CD4-positive, alpha-beta T cell treated with Interleukin-6 for 4 hours (primary cell): Measurements from ENCODE around the gene TAOK2.

Source experiments
- DNase-seq: peaks from one replicate; pipeline ENCODE4 v3.0.0-alpha.2; 2020; ENCODE audit warnings: mixed read lengths

The TAOK2 gene

DNA sequence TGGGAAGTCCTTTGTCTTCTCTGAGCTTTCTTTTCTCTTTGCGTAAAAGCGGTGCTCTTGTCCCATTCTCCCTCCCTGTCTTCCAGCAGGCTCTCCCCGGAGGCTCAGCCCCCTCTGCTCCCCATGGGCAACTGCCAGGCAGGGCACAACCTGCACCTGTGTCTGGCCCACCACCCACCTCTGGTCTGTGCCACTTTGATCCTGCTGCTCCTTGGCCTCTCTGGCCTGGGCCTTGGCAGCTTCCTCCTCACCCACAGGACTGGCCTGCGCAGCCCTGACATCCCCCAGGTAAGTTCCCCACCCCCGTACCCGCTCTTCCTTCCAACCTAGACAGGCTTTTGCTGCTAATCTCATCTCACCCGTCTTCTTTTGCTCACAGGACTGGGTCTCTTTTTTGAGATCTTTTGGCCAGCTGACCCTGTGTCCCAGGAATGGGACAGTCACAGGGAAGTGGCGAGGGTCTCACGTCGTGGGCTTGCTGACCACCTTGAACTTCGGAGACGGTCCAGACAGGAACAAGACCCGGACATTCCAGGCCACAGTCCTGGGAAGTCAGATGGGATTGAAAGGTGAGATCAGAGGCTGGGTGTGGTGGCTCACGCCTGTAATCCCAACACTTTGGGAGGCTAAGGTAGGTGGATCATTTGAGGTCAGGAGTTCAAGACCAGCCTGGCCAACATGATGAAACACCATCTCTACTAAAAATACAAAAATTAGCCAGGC lies 10.5 kb upstream of the TAOK2 start:
- no peak for DNase-seq

DNA sequence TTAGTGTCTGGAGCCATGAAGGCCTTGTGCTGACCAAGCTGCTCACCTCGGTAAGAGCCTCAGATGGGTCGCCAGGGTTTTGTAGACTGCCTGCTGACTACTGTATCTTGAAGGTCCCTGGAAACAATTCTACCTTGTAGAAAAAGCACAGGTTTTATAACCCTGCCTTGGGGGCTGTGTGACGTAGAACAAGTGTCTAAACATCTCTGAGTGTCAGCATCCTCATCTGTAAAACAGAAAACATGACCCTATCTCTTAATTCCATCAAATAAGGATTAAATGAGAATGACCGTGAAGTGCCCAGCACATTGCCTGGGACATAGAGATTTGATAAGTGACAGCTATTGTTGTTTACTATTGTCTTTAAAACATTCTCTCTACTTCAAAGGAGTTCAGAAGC lies 5.5 kb upstream of the TAOK2 start:
- no peak for DNase-seq

DNA sequence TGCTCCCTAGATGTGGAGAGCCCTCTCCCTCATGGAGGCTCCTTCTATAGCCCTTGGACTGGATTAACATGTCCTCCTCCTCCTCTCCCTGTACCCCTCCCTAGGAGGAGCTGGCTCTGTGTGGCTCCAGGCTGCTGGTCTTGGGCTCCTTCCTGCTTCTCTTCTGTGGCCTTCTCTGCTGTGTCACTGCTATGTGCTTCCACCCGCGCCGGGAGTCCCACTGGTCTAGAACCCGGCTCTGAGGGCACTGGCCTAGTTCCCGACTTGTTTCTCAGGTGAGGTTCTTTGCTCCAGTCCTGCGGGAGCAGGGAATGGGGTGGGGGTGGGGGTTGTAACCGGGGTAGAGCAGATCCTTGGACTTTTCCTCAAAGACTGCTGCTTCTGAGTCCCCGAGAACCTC lies 2.4 kb upstream of the TAOK2 start:
- DNase-seq: no peak

DNA sequence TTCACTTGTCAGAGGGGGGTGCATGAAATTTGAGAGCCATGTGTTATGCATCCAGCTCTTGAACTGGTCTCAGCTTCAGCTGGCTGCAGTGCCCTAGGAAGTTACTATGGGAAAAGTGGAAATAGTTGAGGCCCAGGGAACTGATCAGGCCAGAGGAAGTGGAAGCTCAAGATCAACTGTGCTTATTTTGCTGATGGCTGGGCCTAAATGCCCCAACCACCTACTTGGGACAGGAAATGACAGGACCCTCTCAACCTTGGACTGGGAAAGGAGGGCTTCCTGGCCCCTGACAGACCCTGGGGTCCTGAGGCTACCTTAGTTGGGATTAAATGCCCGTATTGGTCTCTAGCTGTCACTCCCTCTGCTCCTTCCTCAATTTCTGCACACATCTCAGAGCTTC lies 1.2 kb upstream of the TAOK2 start:
- no peak for DNase-seq

DNA sequence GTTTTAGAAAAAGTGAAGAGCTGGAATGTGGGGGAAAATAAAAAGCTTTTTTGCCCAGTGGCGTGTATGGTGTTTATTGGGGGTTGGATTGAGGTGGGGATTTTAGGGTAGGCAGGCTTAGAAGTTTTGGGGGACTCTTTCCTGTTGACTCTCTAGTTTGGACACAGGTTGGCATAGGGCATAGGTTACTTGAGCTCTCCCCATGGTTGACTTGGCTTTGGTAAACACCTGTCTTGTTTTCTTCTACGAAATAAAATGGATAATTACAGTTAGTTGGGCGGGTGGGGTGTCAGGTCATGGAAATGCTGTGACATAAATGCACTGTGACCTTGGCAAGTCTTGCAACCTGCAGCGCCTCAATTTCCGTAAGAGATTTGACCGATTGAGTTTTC lies 680 bp upstream of the TAOK2 start:
- no peak for DNase-seq

DNA sequence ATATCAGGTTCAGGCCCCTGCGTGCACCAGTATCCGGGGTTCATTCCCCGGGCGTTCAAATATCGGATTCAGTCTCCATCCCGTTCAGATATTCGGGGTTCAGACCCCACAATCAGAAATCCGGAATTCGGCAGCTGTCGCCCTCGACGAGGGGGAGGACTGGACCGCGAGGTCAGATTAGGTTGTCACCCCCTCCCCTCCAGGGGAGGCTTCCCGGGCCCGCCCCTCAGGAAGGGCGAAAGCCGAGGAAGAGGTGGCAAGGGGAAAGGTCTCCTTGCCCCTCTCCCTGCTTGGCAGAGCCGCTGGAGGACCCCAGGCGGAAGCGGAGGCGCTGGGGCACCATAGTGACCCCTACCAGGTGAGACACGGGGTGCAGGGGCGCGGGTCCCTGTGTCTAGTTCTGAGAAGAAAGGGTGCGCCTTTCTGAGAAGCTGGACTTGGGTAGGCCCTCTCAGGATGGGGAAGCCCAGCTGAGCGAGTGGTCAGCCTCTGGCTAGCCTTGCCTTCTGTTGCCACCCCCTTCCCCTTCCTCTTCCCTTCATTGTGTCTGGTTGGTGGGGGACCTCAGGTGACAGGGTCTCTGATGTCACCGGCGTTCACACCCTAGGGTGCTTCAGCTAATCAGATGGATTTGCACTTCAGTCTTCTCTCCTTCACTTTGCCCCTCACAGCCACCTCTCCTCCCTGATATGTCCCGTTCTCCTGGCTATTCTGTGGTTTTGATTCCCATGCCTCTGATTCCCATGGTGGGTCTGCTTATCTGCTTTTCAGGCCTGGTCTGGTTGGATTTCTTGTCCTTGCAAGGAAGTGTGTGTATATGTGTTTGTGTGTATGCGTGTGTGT lies 844 bp downstream of the TAOK2 start:
- DNase-seq: peak; percentile 18

DNA sequence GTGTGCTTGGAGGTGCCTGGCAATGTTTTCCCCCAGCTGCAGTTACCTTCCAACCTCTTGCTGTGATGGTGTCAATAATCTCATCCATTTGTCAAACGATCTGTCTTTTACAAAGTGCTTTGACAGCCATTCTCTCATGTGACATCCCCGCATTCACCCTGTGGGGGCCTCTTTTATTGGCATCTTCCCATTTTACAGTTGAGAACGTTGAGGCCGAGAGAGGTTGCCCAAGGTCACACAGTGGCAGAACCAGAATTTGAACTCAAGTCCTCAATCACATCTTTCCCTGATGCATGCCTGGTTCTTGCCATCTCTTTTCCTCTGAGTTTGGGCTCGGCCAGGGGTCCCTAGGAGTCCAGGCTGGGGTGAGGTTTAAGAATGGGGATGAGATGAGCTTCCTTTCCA lies 1.5 kb downstream of the TAOK2 start:
- no peak for DNase-seq

DNA sequence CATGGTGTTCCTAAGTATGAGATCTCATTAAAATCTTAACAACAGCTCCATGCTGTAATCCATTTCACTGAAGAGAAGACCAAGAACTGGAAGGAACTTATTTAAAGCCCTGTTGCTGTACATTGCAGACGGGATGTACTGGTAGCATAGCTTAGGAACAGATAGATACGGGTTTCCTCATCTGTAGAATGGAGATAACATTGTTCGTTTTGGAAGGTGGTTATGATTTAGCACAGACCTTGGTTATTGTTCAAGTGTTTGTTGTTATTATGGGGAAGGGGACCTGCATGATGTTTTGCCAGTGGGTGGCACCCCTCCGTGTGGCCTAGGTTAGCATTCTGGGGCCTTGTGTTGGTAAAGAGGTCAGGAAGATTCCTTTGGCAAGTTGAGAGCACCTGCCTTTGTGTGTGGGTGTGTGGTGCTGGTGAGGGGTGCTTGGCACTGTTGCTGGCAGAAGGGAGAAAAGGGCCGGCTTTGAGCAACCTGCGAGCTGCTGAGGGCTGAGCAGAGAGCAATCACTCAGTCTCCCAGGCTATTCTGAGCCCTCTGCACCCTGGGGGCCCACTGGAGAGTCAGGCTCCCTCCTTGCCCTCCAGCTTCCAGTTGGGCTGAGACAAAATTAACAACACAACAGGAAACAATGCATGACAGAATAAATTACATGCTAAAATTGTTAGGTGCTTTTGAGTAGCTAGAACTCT lies 2.3 kb downstream of the TAOK2 start:
- no peak for DNase-seq

DNA sequence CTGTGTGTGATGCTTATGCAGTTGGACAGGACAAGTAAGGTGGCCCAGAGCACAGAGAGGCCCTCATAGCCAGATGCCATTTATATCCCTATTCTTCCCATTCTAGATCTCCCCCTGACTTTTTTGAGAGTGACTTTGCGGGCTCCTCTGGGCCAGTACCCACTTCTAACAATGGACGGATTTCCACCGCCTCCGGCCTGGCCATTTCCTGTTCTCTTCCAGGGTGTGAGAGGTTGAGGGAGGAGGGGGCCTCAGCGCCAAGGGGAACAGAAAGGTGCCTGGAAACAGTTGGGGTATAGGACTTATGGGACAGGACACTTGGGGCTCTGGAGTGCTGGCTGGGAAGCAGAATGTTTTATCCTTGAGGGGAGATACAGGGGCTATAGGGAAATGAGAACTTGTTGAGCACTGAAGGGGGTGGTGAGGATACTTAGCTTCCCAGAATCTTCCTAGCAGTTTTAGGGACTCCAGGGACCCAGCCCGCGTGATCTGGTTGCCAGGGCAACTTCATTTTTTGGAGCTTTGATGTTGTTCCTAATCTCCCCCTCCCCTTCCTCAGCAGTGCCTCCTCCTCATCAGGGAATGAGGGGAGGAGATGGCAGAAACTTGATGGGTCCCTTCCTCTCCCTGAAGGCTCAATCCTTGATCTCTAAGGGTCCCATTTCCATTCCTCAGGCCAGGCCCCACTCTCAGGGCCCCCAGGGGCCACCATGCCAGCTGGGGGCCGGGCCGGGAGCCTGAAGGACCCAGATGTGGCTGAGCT lies 3.6 kb downstream of the TAOK2 start:
- DNase-seq: no peak

DNA sequence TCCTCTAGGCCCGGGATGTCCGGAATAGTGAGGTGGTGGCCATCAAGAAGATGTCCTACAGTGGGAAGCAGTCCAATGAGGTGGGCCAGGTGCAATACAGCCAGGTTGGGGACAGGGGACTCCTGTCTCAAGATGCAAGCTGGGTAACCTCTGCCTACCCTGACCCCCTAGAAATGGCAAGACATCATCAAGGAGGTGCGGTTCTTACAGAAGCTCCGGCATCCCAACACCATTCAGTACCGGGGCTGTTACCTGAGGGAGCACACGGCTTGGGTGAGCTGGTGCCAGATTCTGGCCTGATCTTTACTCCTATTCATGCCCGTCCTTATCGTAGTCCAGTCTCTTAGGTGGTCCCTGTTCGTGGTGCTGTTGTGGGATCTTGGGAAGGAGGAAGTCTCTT lies 4.4 kb downstream of the TAOK2 start:
- DNase-seq: no peak

DNA sequence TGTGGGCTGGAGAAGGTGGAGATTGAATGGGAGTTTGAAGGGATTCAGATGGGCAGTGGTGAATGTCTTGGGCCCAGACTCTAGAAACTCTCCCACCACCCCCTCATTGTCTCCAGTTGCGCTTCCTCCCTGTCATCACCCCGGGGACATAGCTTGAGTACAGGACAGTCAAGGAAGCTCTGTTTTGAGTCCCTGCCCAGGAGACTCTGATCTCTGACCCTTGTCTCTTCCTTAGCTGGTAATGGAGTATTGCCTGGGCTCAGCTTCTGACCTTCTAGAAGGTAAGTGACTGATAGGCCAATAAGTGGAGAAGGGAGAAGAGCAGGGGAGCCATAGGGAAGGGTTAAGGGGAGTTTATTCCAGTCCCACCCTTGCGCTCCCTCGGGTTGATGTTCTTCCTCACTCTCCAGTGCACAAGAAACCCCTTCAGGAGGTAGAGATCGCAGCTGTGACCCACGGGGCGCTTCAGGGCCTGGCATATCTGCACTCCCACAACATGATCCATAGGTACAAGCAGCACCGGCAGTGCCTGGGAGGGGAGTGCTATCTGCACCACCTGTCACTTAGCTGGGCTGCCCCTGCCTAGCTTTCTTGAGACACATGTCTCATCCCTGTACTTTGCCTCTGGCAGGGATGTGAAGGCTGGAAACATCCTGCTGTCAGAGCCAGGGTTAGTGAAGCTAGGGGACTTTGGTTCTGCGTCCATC lies 5.0 kb downstream of the TAOK2 start:
- DNase-seq: no peak

DNA sequence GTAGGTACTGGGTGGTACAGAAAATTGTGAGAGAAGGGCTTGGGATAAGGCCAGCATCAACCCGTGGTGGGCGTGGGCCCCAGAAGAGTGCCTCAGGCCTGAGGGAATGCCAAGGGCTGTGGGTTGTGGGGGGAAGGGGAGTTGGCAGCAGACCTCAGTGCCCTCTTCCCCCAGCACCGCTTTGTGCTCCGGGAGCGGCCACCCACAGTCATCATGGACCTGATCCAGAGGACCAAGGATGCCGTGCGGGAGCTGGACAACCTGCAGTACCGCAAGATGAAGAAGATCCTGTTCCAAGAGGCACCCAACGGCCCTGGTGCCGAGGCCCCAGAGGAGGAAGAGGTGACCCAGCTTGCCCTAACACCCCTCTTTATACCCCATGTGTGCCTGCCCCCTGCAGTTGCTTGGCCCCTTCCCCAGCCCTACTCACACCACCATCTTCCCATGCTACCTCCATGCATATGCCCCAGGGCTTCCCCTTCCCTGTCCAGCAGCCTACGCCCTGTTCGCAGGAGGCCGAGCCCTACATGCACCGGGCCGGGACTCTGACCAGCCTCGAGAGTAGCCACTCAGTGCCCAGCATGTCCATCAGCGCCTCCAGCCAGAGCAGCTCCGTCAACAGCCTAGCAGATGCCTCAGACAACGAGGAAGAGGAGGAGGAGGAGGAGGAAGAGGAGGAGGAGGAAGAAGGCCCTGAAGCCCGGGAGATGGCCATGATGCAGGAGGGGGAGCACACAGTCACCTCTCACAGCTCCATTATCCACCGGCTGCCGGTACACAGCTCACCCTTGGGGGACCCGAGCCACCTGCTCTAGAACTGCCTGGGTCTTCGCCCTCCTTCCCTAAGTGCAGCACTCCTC lies 9.1 kb downstream of the TAOK2 start:
- DNase-seq: no peak

DNA sequence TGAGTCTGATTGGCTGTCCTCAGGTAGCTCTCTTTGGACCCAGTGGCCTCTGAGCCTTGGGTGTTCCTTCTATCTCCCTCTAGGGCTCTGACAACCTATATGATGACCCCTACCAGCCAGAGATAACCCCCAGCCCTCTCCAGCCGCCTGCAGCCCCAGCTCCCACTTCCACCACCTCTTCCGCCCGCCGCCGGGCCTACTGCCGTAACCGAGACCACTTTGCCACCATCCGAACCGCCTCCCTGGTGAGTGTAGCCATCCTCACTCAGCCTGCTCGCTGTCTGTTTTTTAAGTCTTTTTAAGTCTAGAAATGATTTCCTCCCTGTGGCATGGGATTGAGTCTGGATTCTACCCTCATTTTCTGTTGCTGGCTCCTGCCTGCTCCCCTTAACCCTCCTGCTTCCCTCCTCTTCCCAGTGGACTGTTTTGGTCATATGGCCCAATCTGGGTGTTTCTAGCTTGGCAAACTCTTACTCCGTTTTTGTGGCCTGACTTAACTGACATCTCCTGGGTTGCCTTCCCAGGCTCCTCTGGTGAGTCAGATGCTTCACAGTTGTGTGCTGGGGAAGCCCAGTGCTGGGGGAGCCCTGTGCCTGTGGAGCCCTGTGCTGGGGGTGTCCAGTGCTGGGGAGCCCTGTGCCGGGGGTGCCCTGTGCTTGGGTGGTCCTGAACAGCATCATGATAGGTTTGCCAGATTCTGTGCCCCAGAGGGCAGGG lies 9.9 kb downstream of the TAOK2 start:
- DNase-seq: no peak

DNA sequence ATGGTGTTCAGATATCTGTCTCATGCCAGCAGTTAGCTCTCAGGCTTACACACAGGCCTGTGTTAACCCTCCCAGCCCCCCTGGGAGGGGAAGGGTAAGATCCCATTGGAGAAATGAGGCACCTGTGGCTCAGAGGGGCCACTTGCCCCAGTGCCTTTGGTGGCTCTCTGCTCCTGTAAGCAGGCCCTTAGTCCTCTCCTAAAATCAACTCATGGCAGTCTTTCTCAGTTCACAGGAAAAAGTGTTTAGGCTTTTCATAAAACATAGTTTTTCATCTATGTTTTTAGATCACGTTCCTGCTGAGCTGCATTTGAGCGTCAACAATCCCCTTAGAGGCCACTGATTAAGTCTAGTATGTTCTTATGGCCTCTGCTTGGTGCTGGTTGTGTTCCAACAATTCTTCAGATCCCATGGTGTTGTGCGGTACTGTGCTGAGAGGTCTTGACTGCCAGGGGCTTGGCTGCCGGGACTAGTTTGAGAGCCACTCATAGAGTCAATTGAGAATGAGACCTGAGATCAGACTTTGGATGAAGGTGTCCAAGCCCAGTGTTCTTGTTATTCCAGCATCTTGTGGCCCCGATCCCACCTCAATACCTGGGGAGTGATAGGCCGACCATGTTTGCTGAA lies 10.6 kb downstream of the TAOK2 start:
- DNase-seq: no peak

DNA sequence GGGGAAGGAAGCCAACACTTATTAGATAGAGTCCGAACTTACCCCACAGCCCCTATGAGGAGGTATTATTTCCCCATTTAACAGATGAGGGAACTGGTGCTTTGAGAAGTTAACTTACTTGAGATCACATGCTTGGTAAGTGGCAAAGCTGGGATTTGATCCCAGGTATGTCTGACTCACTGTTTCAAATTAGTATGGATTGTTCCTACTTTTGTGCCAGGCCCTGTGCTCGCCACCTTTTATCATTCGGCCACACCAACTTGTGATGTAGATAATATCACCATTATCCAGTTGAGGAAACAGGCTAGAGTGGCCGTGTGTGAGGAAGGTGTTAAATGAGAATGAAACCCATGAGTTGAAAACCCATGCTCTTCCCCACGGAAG lies 11.1 kb downstream of the TAOK2 start:
- no peak for DNase-seq

DNA sequence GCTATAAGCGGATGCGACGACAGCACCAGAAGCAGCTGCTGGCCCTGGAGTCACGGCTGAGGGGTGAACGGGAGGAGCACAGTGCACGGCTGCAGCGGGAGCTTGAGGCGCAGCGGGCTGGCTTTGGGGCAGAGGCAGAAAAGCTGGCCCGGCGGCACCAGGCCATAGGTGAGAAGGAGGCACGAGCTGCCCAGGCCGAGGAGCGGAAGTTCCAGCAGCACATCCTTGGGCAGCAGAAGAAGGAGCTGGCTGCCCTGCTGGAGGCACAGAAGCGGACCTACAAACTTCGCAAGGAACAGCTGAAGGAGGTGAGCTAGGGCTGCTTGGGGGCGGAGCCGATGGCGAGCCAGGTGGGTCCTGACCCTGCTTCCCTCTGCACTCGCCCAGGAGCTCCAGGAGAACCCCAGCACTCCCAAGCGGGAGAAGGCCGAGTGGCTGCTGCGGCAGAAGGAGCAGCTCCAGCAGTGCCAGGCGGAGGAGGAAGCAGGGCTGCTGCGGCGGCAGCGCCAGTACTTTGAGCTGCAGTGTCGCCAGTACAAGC lies 11.7 kb downstream of the TAOK2 start:
- DNase-seq: no peak

DNA sequence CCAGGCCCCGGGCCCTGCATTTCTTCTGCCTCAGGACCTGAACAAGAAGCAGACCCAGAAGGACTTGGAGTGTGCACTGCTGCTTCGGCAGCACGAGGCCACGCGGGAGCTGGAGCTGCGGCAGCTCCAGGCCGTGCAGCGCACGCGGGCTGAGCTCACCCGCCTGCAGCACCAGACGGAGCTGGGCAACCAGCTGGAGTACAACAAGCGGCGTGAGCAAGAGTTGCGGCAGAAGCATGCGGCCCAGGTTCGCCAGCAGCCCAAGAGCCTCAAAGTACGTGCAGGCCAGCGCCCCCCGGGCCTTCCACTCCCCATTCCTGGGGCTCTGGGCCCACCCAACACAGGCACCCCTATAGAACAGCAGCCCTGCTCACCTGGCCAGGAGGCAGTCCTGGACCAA lies 12.6 kb downstream of the TAOK2 start:
- DNase-seq: no peak

DNA sequence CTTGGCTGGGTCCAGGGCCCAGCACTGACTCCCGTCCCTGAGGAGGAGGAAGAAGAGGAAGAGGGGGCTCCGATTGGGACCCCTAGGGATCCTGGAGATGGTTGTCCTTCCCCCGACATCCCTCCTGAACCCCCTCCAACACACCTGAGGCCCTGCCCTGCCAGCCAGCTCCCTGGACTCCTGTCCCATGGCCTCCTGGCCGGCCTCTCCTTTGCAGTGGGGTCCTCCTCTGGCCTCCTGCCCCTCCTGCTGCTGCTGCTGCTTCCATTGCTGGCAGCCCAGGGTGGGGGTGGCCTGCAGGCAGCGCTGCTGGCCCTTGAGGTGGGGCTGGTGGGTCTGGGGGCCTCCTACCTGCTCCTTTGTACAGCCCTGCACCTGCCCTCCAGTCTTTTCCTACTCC lies 13.3 kb downstream of the TAOK2 start:
- DNase-seq: no peak

DNA sequence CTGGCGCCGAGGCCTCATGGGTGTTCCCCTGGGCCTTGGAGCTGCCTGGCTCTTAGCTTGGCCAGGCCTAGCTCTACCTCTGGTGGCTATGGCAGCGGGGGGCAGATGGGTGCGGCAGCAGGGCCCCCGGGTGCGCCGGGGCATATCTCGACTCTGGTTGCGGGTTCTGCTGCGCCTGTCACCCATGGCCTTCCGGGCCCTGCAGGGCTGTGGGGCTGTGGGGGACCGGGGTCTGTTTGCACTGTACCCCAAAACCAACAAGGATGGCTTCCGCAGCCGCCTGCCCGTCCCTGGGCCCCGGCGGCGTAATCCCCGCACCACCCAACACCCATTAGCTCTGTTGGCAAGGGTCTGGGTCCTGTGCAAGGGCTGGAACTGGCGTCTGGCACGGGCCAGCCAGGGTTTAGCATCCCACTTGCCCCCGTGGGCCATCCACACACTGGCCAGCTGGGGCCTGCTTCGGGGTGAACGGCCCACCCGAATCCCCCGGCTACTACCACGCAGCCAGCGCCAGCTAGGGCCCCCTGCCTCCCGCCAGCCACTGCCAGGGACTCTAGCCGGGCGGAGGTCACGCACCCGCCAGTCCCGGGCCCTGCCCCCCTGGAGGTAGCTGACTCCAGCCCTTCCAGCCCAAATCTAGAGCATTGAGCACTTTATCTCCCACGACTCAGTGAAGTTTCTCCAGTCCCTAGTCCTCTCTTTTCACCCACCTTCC lies 13.9 kb downstream of the TAOK2 start:
- no peak for DNase-seq
